GM12878 (cell line): Measurements from ENCODE around the gene NPAS3. TPM values are rescaled to one million over a fixed set of nuclear protein-coding genes. Genes with fewer than 3 reads are reported as not detected.

Source experiments
- ATAC-seq: fragments of 200-7000 bp; cut with Tn5 transposase; 3 replicates; pipeline ENCODE4 v1.9.1; 2020; ENCODE audit warnings: mild to moderate bottlenecking, moderate library complexity
- BruUV-seq: library from RNA; stranded (reverse); fragments of 400-500 nt; replicated peaks from 2 replicates; lab custom pipeline; 2021; lab: Mats Ljungman, UMichigan
- CTCF ChIA-PET: fragments of 300-600 bp; sonication (Branson Sonifier 250); formaldehyde crosslinking; extraction: SDS; loops from one replicate; lab custom pipeline; 2021; ENCODE audit warnings: inconsistent platforms; lab: Yijun Ruan, JAX
- POLR2A ChIA-PET: fragments of 350-600 bp; formaldehyde crosslinking; extraction: SDS; loops from one replicate; lab custom pipeline; 2021; ENCODE audit warnings: inconsistent platforms; lab: Charles Lee
- RAD21 ChIA-PET: fragments of 300-600 bp; sonication (Branson Sonifier 250); formaldehyde crosslinking; loops from one replicate; lab custom pipeline; 2023; ENCODE audit warnings: antibody characterized with exemption; ENCODE audit not compliant: unreplicated experiment; lab: Charles Lee
- SMC1A ChIA-PET: fragments of 300-600 bp; sonication (Branson Sonifier 250); formaldehyde crosslinking; loops from one replicate; lab custom pipeline; 2023; ENCODE audit not compliant: unreplicated experiment, uncharacterized antibody; lab: Charles Lee
- DNase-seq: peaks from one replicate; pipeline ENCODE4 v3.0.0-alpha.2; 2011; ENCODE audit warnings: low read depth, low spot score
- FAIRE-seq: peaks from 3 replicates; lab custom pipeline; 2011; peaks lifted over from hg19 to GRCh38; lab: Jason Lieb, UNC
- H2AFZ ChIP-seq: 2 replicates; pipeline ENCODE4 v1.6.0; 2011; ENCODE audit warnings: low read depth, low read length, control low read depth; ENCODE audit not compliant: control insufficient read depth
- H3K27ac ChIP-seq: 2 replicates; pipeline ENCODE4 v1.5.1; 2011; ENCODE audit warnings: control low read depth; ENCODE audit not compliant: control insufficient read depth, insufficient read depth
- H3K27me3 ChIP-seq, 2 experiments: replicated peaks in 1 of 2; 2 replicates each; pipeline versions ENCODE4 v1.6.0 to v1.6.1; 2011; ENCODE audit warnings: low read length in 1 of 2; ENCODE audit not compliant: control insufficient read depth in 2 of 2, insufficient read depth in 2 of 2
- H3K36me3 ChIP-seq, 2 experiments: 2 replicates each; pipeline ENCODE4 v1.5.1; 2011; ENCODE audit warnings: low read length in 1 of 2; ENCODE audit not compliant: control insufficient read depth in 2 of 2, insufficient read depth in 2 of 2
- H3K4me1 ChIP-seq: 2 replicates; pipeline ENCODE4 v1.6.1; 2011; ENCODE audit warnings: mild to moderate bottlenecking, low read length, moderate library complexity, mixed read lengths; ENCODE audit not compliant: control insufficient read depth, insufficient read depth
- H3K4me2 ChIP-seq: 2 replicates; pipeline ENCODE4 v1.6.0; 2011; ENCODE audit warnings: control low read depth; ENCODE audit not compliant: control insufficient read depth, insufficient read depth
- H3K4me3 ChIP-seq: fragments of 200-600 bp; sonication (generic); 2 replicates; pipeline ENCODE4 v1.5.1; 2016
- H3K79me2 ChIP-seq: 2 replicates; pipeline ENCODE4 v1.6.0; 2011; ENCODE audit warnings: low read length; ENCODE audit not compliant: control insufficient read depth, insufficient read depth
- H3K9ac ChIP-seq: 2 replicates; pipeline ENCODE4 v1.8.0; 2011; ENCODE audit warnings: low read length, control low read depth, mixed read lengths; ENCODE audit not compliant: control insufficient read depth, insufficient read depth
- H3K9me3 ChIP-seq: replicated peaks from 3 replicates; pipeline ENCODE4 v1.5.1; 2011; ENCODE audit warnings: mild to moderate bottlenecking, low read length; ENCODE audit not compliant: control insufficient read depth, insufficient read depth
- H4K20me1 ChIP-seq: 2 replicates; pipeline ENCODE4 v1.6.0; 2011; ENCODE audit not compliant: control insufficient read depth, insufficient read depth
- BMI1 ChIP-seq: fragments of 450-650 bp; IDR thresholded peaks from 2 replicates; pipeline ENCODE4 v1.6.1; 2016; ENCODE audit warnings: mild to moderate bottlenecking, moderate library complexity, borderline replicate concordance
- CBX5 ChIP-seq: sonication (generic); IDR thresholded peaks from 2 replicates; pipeline ENCODE4 v1.6.1; 2016; ENCODE audit warnings: low read depth, moderate library complexity, mild to moderate bottlenecking, inconsistent platforms
- E4F1 ChIP-seq: fragments of 450-650 bp; IDR thresholded peaks from 2 replicates; pipeline ENCODE4 v1.6.1; 2018; ENCODE audit warnings: borderline replicate concordance, mild to moderate bottlenecking; ENCODE audit not compliant: partially characterized antibody
- ETV6 ChIP-seq, 2 experiments: fragments of 450-650 bp in 1 of 2; IDR thresholded peaks in 1 of 2; conservative IDR thresholded peaks in 1 of 2; 2 replicates each; pipeline ENCODE4 v1.6.1; 2014; ENCODE audit warnings: antibody characterized with exemption in 1 of 2, borderline replicate concordance in 1 of 2, low read depth in 1 of 2, mild to moderate bottlenecking in 1 of 2, moderate library complexity in 1 of 2
- HDAC6 ChIP-seq: fragments of 200-600 bp; sonication (generic); IDR thresholded peaks from one replicate; pipeline ENCODE4 v1.8.0; 2017; ENCODE audit warnings: antibody characterized with exemption; ENCODE audit not compliant: unreplicated experiment
- HSF1 ChIP-seq: fragments of 150-350 bp; IDR thresholded peaks from 2 replicates; pipeline ENCODE4 v1.6.1; 2014; ENCODE audit warnings: mild to moderate bottlenecking, low read depth, low read length
- IKZF1 ChIP-seq: fragments of 450-650 bp; conservative IDR thresholded peaks from 2 replicates; pipeline ENCODE4 v1.6.1; 2017; ENCODE audit warnings: antibody characterized with exemption, mild to moderate bottlenecking
- NFXL1 ChIP-seq: fragments of 450-650 bp; IDR thresholded peaks from 2 replicates; pipeline ENCODE4 v1.6.1; 2017; ENCODE audit warnings: antibody characterized with exemption, mild to moderate bottlenecking, borderline replicate concordance
- NFYA ChIP-seq: IDR thresholded peaks from 2 replicates; pipeline ENCODE4 v1.6.1; 2011; ENCODE audit warnings: low read depth, mild to moderate bottlenecking, low read length, improper control_type of control experiment, borderline replicate concordance
- POLR2AphosphoS5 ChIP-seq: IDR thresholded peaks from 2 replicates; pipeline ENCODE4 v1.6.1; 2011; ENCODE audit warnings: mild to moderate bottlenecking, low read length, inconsistent platforms
- RBBP5 ChIP-seq: fragments of 200-600 bp; sonication (generic); conservative IDR thresholded peaks from 2 replicates; pipeline ENCODE4 v1.6.1; 2016
- RELB ChIP-seq: fragments of 450-650 bp; IDR thresholded peaks from 2 replicates; pipeline ENCODE4 v1.6.1; 2017; ENCODE audit warnings: low read depth, mild to moderate bottlenecking, moderate library complexity
- SMAD1 ChIP-seq: fragments of 450-650 bp; IDR thresholded peaks from 2 replicates; pipeline ENCODE4 v1.6.1; 2018; ENCODE audit warnings: mild to moderate bottlenecking, low read depth; ENCODE audit not compliant: partially characterized antibody
- STAT1 ChIP-seq: fragments of 450-650 bp; conservative IDR thresholded peaks from 2 replicates; pipeline ENCODE4 v1.6.1; 2014; ENCODE audit warnings: antibody characterized with exemption, mild to moderate bottlenecking
- WRNIP1 ChIP-seq: IDR thresholded peaks from 2 replicates; pipeline ENCODE4 v1.6.1; 2011; ENCODE audit warnings: low read depth, low read length, improper control_type of control experiment, borderline replicate concordance
- YBX1 ChIP-seq: fragments of 450-650 bp; IDR thresholded peaks from 2 replicates; pipeline ENCODE4 v1.6.1; 2016; ENCODE audit warnings: antibody characterized with exemption
- ZBTB33 ChIP-seq: fragments of 450-650 bp; IDR thresholded peaks from 2 replicates; pipeline ENCODE4 v1.6.1; 2017; ENCODE audit warnings: mild to moderate bottlenecking
- WGBS: methylation state at CpG from one replicate; pipeline ENCODE4 v1.1.6; 2016; ENCODE audit warnings: low lambda C conversion rate; ENCODE audit not compliant: insufficient replicate concordance, insufficient coverage; ENCODE audit errors: missing lambda C conversion rate; 5-methylcytosine and 5-hydroxymethylcytosine counted together
- in situ Hi-C: fragments of 300-500 bp; cut with MboI; formaldehyde crosslinking; loops from 9 replicates; pipeline ENCODE4 v1.14.3; 2018; ENCODE audit warnings: mixed read lengths
- intact Hi-C: fragments of 100-400 bp; cut with micrococcal nuclease; formaldehyde crosslinking; loops from one replicate; pipeline ENCODE4 v1.14.2; 2022; ENCODE audit not compliant: unreplicated experiment
- polyA plus RNA-seq, 11 experiments: library from polyadenylated mRNA; depleted of rRNA in 4 of 11; unstranded in 6 of 11; stranded (reverse) in 5 of 11; fragments of >200 nt; fragmentation: Nextera tagmentation in 4 of 11; fragmentation: Illumina TruSeq in 1 of 11; extraction: Ambion mirVana in 4 of 11; extraction: Trizol in 1 of 11; gene quantifications; 1 replicate in 1 of 11; 2 replicates in 10 of 11; pipeline versions ENCODE4 v1.2.1 to v1.2.3, GENCODE V29; 2011 to 2016; ENCODE audit warnings: inconsistent platforms in 2 of 11, missing spikeins in 2 of 11, low read depth in 1 of 11
- total RNA-seq, 4 experiments: library from RNA; depleted of rRNA in 3 of 4; stranded (reverse); fragments of >200 nt in 3 of 4; fragmentation: Illumina TruSeq in 1 of 4; extraction: Trizol in 1 of 4; gene quantifications; 2 replicates each; pipeline versions ENCODE4 v1.2.1 to v1.2.3, GENCODE V29; 2013 to 2021

NPAS3 gene
- total and polyA plus RNA-seq, 10 of the 15 experiments (the other 5 are each of a cell fraction or from before 2014, with no cell fraction given) = under 0.01 to 2.7 (median 0.03) TPM; not detected in 6

GRCh38 chr14:33352821-33353220, 414.1 kb downstream of the NPAS3 start (continued):
- TF ChIP-seq RBBP5 (no peak), YBX1 (no peak), HSF1 (no peak), POLR2AphosphoS5 (no peak)

- no peak for ATAC-seq
- Histone ChIP-seq H3K27me3 (no peaks in the 10 kb centered on the region; a peak in 2 of 4 replicates), H3K79me2 (no peaks in the 10 kb centered on the region), H3K4me2 (no peak overlapping the region), H3K27ac (no peak overlapping the region), H3K36me3 (no peaks in the 10 kb centered on the region), H3K4me3 (no peak overlapping the region), H3K4me1 (no peaks in the 10 kb centered on the region), H2AFZ (no peak overlapping the region), H3K9me3 (no peaks in the 10 kb centered on the region), H4K20me1 (no peaks in the 10 kb centered on the region), H3K9ac (no peak overlapping the region)
- in situ Hi-C loops = no loop called here
- intact Hi-C loops = no loop called here
- SMC1A ChIA-PET = no interaction called here
- TF ChIP-seq SMAD1 (no peak), NFXL1 (no peak), IKZF1 (no peak), HDAC6 (no peak), WRNIP1 (no peak), STAT1 (no peak), CBX5 (no peak), RELB (no peak), E4F1 (no peak), NFYA (no peak), ZBTB33 (no peak), BMI1 (no peak), ETV6 (conservative IDR thresholded peaks at IDR 0.05 in 1 of 2, IDR thresholded peaks at IDR 0.05 in 1 of 2; ENCODE audit: borderline replicate concordance in 1 of 2, low read depth in 1 of 2) (no peak)
- 36% methylated on average over 2 of the region's 2 CpGs for WGBS
- BruUV-seq = no TSS peak
- DNase-seq = no peak
- POLR2A ChIA-PET = no interaction called here
- CTCF ChIA-PET = no interaction called here
- RAD21 ChIA-PET = no interaction called here
- no peak for FAIRE-seq
Observed at GRCh38 chr14:33356181-33356580, 417.5 kb downstream of the NPAS3 start.
